Hematopoietic multipotent progenitor cell treated with erythropoietin and hydrocortisone succinate and interleukin-3 and kit ligand, for 6 days (in vitro differentiated cells): ENCODE measurements around the gene CFAP43.

Experiments used
- DNase-seq: peaks from one replicate; pipeline ENCODE4 v3.0.0-alpha.2; 2015

CFAP43 gene

GRCh38 chr10:104090611-104091010 is 141.6 kb downstream of the CFAP43 start:
- no peak for DNase-seq

- no peak for DNase-seq
Observed at GRCh38 chr10:104089621-104090020, 142.5 kb downstream of the CFAP43 start.

- no peak for DNase-seq
Observed at GRCh38 chr10:104088239-104088638, 143.9 kb downstream of the CFAP43 start.

GRCh38 chr10:104085801-104086400 is 146.3 kb downstream of the CFAP43 start, which contains the start of gene COL17A1:
Gene COL17A1 (minus strand): TSS chr10:104085880. CDS start chr10:104080673, 5,207 bp downstream.
- no peak for DNase-seq

- DNase-seq: no peak
Observed at GRCh38 chr10:104084482-104085142, 147.6 kb downstream of the CFAP43 start.

GRCh38 chr10:104081998-104082397 is 150.2 kb downstream of the CFAP43 start:
- no peak for DNase-seq

GRCh38 chr10:104080762-104081161 is 151.4 kb downstream of the CFAP43 start:
- peak; percentile 63 for DNase-seq
